NAMALWA (cell line): Measurements from ENCODE around the gene CA12.

Source experiments
- DNase-seq: peaks from one replicate; pipeline ENCODE4 v3.0.0-alpha.2; 2015; ENCODE audit warnings: low spot score

The CA12 gene

GRCh38 chr15:63401714-63402497 lies 20.3 kb upstream of the CA12 start:
- no peak for DNase-seq

- no peak for DNase-seq
These were observed 19.4 kb upstream of the CA12 start for GRCh38 chr15:63401078-63401477.

- no peak for DNase-seq
These were observed 16.8 kb upstream of the CA12 start for GRCh38 chr15:63398456-63398855.

GRCh38 chr15:63396152-63396928 lies 14.7 kb upstream of the CA12 start:
- DNase-seq, result no peak

- DNase-seq, result no peak
These were observed 14.1 kb upstream of the CA12 start for GRCh38 chr15:63395730-63396151.

- no peak for DNase-seq
These were observed 10.8 kb upstream of the CA12 start for GRCh38 chr15:63392361-63393009.

GRCh38 chr15:63391669-63392360 lies 10.2 kb upstream of the CA12 start:
- DNase-seq, result no peak

GRCh38 chr15:63390689-63391088 lies 9.0 kb upstream of the CA12 start:
- DNase-seq, result no peak

- DNase-seq, result no peak
These were observed 8.4 kb upstream of the CA12 start for GRCh38 chr15:63389902-63390670.

GRCh38 chr15:63388511-63388910 lies 6.9 kb upstream of the CA12 start:
- DNase-seq, result no peak

GRCh38 chr15:63387748-63388493 lies 6.3 kb upstream of the CA12 start:
- DNase-seq, result no peak

GRCh38 chr15:63385911-63386531 lies 4.4 kb upstream of the CA12 start:
- DNase-seq, result no peak

- no peak for DNase-seq
These were observed 3.3 kb upstream of the CA12 start for GRCh38 chr15:63384906-63385305.

GRCh38 chr15:63382966-63383710 lies 1.5 kb upstream of the CA12 start:
- DNase-seq, result no peak

GRCh38 chr15:63380808-63381282 lies 801 bp downstream of the CA12 start:
- no peak for DNase-seq

- DNase-seq, result no peak
These were observed 1.4 kb downstream of the CA12 start for GRCh38 chr15:63380151-63380807.

GRCh38 chr15:63379492-63380150 lies 2.0 kb downstream of the CA12 start:
- DNase-seq, result no peak

- DNase-seq, result no peak
These were observed 2.7 kb downstream of the CA12 start for GRCh38 chr15:63378946-63379345.
